Mononuclear cell (primary cell): Measurements from ENCODE around the gene HMX3. TPM values are rescaled to one million over a fixed set of nuclear protein-coding genes. Genes with fewer than 3 reads are reported as not detected.
A peak's percentile ranks its signal among the peaks of the same experiment; 100 is the strongest.

Source experiments
- H3K27me3 ChIP-seq: 2 replicates; pipeline ENCODE4 v1.6.0; 2011; ENCODE audit warnings: low read length, control low read depth; ENCODE audit not compliant: insufficient read depth
- H3K4me1 ChIP-seq: 2 replicates; pipeline ENCODE4 v1.5.1; 2011; ENCODE audit warnings: mild to moderate bottlenecking, low read length, control low read depth; ENCODE audit not compliant: insufficient read depth
- H3K4me3 ChIP-seq: 2 replicates; pipeline ENCODE4 v1.5.1; 2011; ENCODE audit warnings: mild to moderate bottlenecking, low read length, moderate library complexity
- H3K9me3 ChIP-seq: 2 replicates; pipeline ENCODE4 v1.5.1; 2011; ENCODE audit warnings: low read depth, mild to moderate bottlenecking, control low read depth, low read length
- total RNA-seq: library from RNA; depleted of rRNA; stranded (reverse); fragments of >200 nt; gene quantifications from one replicate; pipeline ENCODE4 v1.2.3, GENCODE V29; 2012

The HMX3 gene
- total RNA-seq, 1 donor: not detected

DNA sequence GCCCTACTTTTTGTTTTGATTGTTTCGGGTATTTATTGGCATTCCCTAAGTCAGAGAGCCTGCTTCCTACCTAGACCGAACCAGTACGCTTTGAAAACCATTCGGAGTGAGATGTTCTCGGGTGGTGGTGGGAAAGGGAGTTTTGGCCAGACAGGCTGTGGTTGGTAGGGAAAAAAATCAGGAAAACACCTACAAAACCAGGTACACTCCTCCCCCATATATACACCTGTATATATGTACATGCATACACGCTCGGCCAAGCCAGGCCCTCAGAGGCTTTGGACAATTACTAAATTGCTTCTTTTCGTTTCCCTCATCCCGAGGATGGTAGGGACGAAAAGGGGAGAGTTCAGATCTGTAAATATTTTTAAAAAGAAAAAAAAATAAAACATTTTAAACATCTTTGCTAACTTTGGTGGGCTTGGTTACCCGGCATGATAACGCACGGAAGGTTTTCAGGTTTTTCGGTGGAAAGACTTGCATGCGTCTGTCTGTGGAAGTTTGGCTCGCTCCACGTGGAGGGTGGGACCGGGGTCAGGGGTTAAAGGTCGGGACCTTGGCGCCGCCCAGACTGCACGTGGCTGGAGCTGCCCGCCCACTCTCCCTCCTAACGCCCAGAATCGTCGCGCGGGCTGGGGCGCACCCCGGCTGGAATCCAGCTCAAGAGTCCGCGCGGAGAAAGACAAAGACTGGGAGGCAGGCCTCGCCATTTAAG, 14.7 kb downstream of the HMX3 start:
- Histone ChIP-seq H3K27me3 (peaks cover 76% of the 10 kb centered on the region), H3K4me1 (peaks cover 70% of the 10 kb centered on the region), H3K4me3 (peak overlapping the region; percentile 8), H3K9me3 (no peaks in the 10 kb centered on the region)

DNA sequence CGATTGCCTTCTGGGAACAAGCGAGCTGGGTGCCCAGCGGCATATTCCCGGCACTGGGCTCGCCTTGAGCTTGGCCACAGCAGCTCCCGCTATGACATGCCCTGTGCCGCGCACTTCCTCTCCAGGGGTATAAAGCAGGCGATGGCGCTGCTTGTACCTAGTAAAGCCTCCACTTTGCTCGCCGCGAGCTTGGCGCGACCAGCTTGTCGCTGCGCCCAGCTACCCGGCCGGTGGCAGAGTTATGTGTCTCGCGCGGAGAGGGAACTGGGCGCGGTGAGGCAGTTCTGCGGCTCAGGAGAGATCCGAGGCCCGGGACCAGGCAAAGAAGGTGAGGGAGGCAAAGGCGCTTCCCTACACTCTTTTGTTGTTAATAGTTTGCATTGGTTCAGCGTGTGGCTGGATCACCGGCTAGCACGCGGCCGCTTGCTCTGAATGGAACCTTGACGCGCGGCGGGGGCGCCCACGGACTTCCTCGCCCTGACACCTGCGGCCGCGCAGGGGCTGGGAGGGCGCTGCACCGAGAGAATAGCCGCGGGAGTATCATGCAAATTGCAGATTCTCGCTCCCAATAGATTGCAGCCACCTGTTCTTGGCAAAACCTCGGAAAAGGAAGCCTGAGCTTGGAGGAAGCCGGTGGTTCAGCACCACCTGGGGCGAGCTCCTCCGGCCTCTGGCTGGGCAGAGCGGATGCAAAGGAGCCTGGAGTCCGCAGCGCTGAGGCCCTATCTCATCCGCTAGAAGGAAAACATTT, 15.4 kb downstream of the HMX3 start:
- peaks cover 70% of the 10 kb centered on the region for H3K4me1 ChIP-seq
- H3K27me3 ChIP-seq: peaks cover 68% of the 10 kb centered on the region
- H3K9me3 ChIP-seq: no peaks in the 10 kb centered on the region
- peak overlapping the region; percentile 8 for H3K4me3 ChIP-seq

DNA sequence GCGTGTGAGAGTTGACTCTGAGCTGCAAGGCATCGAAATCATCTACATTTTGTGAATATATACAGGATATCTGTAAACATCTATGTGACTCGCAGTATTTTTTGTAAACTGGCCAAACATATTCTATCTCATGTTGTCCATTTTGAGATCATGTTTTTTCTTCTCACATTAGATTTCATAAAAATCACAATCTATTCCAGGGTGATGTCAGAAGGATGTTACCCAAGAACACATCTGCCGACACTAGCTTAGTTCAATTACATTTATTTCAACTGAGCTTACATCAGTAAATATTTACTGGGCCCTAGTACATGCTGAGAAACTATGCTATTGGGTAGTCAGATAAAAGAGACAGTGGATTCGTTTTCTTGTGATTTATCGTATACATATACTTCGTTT, 16.0 kb downstream of the HMX3 start:
- Histone ChIP-seq H3K4me1 (peaks cover 72% of the 10 kb centered on the region), H3K4me3 (no peak overlapping the region), H3K9me3 (no peaks in the 10 kb centered on the region), H3K27me3 (peaks cover 64% of the 10 kb centered on the region)

DNA sequence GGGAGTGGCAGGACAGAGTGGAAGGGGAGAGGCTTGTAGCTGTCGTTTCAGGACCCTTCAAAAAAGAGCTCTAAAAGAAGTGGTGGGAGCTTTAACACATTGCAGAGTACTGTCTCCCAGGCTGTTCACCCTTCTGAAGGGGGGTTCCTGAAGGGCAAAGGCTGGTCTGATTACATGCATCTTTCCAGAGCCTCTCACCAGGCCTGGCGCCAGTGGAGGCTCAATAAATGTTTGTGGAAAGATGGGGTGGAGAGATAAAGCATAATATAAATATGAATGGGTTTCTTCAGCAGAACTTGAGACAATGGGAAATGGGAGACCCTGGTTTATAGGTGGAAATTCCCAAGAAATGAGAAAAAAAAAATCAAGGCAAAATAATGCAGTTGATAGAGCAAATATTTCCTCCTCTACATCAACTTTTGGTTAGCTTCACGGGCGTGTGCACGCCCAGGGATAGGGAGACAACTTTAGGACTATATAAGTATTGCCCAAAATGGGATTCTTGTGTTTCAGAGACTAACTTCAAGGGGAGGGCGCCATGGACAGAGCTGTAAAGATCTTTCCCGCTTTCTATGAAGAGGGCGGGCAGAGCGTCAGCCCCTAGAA, 17.8 kb downstream of the HMX3 start:
- Histone ChIP-seq H3K4me3 (peak overlapping the region; percentile 96), H3K9me3 (no peaks in the 10 kb centered on the region), H3K27me3 (peaks cover 47% of the 10 kb centered on the region), H3K4me1 (peaks cover 63% of the 10 kb centered on the region)

DNA sequence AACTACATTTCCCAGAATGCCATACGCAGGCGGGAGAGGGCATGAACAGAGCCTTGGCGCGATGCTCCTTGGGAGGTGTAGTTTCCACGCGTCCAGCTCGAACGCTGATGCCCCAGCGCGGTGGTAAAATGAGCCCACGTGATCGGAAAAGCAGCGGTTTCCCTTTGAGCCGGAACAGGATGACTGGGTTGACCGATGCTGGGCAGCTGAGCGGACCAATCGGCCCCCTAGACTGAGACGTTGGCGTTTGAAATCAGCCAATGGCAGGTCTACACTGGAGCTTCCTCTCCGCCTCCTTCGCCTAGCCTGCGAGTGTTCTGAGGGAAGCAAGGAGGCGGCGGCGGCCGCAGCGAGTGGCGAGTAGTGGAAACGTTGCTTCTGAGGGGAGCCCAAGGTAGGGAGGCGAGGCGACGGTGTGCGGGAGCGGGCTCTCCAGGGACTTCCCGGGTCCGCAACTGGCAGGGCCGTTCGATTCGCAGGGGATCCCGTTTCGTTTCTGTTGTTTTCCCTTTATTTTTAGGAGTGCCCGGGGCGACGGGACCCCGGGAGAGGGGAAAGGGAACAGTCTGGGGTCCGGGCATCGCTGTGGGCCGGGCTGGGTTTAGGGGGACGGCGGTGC, 18.4 kb downstream of the HMX3 start, which contains the start of gene BUB3:
TSS of gene BUB3 (plus strand) at position 311 of the 619 bp plus-strand sequence. CDS start 516 bp downstream, outside the sequence.
- Histone ChIP-seq H3K9me3 (no peaks in the 10 kb centered on the region), H3K4me1 (peaks cover 57% of the 10 kb centered on the region), H3K4me3 (peak within 1 kb of the TSS; percentile 96), H3K27me3 (peaks cover 41% of the 10 kb centered on the region)

DNA sequence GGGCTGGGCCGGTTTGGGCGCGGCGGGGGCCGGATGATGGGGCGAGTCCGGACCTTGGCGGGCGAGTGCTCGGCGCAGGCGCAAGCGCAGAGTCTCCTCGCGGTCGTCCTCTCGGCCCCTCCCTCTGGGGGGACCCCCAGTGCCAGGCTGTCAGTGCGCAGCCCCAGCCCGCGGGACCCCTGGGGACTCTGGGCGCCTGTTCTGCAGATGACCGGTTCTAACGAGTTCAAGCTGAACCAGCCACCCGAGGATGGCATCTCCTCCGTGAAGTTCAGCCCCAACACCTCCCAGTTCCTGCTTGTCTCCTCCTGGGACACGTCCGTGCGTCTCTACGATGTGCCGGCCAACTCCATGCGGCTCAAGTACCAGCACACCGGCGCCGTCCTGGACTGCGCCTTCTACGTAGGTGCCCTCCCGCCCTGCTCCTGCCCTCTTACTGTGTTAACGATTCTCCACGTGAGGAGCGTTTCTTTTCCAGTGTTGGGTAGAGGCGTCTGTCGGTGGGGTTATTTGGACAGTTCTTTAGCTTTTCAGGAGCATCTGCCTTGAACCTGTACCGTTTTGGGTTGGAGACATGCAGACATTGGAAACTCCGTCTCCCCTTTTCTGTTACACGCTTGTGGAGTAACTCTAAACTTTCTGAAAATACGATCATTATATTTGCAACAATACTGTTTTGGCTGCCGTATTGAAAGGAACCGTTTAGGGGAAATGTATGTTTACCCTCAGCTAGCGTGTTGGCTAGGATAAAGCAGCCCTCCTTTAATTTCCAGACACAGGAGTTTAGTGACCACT, 19.1 kb downstream of the HMX3 start:
- Histone ChIP-seq H3K4me1 (peaks cover 50% of the 10 kb centered on the region), H3K27me3 (peaks cover 34% of the 10 kb centered on the region), H3K4me3 (peak overlapping the region; percentile 96), H3K9me3 (no peaks in the 10 kb centered on the region)

DNA sequence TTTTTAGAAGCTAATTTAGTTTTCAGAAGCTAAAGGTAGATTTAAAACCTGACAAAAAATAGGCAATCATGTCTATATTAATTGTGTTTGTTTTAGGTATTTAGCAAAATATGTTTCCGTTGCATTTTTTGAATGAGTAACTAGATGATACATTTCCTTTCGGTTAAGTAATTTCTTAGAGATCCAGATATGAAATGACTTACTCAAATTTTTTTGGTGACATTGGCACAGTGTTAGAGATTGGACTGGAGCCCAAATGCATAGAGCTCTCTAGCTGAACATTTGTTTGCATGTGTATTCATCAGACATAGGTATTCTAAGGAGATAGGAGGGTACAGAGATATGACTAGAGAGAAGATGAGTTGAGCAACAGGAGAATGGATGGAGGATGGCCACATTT, 20.3 kb downstream of the HMX3 start:
- H3K27me3 ChIP-seq: peaks cover 22% of the 10 kb centered on the region
- H3K4me1 ChIP-seq: peaks cover 46% of the 10 kb centered on the region
- H3K4me3 ChIP-seq: no peak overlapping the region
- H3K9me3 ChIP-seq: no peaks in the 10 kb centered on the region

DNA sequence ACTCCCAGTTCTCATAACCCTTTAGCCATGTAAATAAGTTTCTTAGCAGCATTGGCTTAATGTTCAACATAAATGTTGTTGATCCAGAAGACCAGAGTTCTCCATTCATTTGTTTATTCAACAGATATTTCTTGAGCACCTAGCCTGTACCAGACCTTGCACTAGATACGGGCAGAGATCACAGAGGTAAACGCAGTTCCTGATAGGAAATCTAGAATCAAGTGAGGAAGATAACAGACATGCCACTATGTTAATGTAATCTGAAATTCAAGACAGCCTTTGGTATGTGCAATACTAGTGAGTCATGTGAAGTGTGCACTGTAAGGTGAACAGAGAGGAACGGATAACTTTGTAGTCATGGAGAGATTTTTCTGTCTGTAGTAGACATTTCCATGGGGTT, 21.4 kb downstream of the HMX3 start:
- no peaks in the 10 kb centered on the region for H3K9me3 ChIP-seq
- peaks cover 11% of the 10 kb centered on the region for H3K27me3 ChIP-seq
- H3K4me3 ChIP-seq: no peak overlapping the region
- peaks cover 41% of the 10 kb centered on the region for H3K4me1 ChIP-seq

DNA sequence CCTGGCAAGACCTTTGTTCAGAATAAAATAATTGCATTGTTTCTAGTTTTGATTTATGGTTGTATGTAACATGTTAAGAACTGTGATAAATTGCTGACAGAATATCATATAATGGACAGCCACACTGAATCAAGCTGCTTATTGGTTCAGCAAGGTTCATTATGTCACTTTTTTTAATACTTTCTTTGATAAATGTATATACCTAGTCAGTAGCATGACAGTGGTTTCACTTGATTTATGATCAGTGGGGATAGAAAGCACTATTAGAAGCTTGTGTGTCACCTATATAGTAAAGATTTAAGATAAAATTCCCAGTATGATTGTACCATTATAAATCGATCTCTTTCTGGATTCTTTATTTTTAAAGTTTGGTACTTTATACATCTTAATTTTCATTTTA, 22.9 kb downstream of the HMX3 start:
- Histone ChIP-seq H3K9me3 (no peaks in the 10 kb centered on the region), H3K4me3 (no peak overlapping the region), H3K4me1 (peaks cover 36% of the 10 kb centered on the region), H3K27me3 (no peaks in the 10 kb centered on the region)

DNA sequence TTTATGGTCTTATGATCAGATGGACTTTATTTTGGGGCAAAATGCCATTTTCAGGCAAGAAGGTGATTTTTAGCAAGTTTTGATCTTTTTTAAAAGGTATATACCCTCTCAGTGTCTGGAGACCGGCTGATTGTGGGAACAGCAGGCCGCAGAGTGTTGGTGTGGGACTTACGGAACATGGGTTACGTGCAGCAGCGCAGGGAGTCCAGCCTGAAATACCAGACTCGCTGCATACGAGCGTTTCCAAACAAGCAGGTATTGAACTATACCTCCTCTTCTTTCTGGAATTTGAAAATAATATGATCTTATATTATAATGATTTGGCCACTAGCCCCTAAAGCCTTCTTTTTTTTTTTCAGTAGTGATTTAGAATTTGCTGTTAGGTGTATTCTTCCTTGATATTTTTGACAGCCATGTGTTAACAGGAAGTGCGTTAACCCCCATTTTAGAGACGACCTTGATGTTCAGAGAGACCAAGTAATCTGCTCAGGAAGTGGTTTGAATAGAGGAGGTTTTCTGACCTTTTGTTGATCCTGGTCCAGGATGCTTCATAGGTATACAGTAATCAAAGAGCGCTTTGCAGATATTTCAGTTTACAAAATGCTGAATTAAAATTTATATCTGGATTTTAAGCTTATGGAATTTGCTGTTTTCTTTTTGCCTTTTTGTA, 24.7 kb downstream of the HMX3 start:
- H3K4me3 ChIP-seq: no peak overlapping the region
- H3K4me1 ChIP-seq: peaks cover 27% of the 10 kb centered on the region
- H3K27me3 ChIP-seq: no peaks in the 10 kb centered on the region
- H3K9me3 ChIP-seq: no peaks in the 10 kb centered on the region

DNA sequence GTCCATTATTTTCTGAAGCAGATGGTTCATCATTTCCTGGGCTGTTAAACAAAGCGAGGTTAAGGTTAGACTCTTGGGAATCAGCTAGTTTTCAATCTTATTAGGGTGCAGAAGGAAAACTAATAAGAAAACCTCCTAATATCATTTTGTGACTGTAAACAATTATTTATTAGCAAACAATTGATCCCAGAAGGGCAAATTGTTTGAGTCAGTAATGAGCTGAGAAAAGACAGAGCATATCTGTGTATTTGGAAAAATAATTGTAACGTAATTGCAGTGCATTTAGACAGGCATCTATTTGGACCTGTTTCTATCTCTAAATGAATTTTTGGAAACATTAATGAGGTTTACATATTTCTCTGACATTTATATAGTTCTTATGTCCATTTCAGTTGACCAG, 28.5 kb downstream of the HMX3 start:
- no peak overlapping the region for H3K4me3 ChIP-seq
- no peaks in the 10 kb centered on the region for H3K9me3 ChIP-seq
- peaks cover 9% of the 10 kb centered on the region for H3K4me1 ChIP-seq
- H3K27me3 ChIP-seq: no peaks in the 10 kb centered on the region

DNA sequence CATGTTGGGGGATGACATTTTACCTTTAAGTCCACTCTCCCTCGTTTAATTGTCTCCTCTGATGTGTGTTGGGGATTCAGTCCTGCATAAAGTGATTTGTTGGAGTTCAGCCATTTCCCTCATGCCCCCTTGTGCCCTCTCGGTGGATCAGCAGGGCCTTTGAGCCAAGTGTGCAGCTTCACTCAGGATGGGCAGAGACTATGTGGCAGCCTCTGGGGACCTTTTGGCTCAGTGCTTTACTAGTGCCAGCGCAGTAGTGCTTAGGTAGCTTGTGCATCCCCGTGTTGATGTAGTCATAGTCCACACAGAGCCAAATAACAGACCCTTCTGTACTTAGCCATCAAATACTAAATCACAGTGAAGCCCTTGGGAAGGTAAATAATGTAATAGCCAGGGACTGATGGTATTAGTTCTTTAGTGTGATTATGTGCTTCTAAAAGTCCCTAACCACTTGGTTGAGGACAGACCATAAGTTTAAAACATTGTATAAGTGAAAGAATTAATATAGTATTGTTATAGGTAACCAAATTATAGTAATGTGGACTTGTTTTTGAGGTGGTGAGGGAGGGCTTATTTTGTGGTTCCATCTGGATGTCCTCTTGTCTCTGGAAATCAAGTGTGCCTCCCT, 29.8 kb downstream of the HMX3 start:
- Histone ChIP-seq H3K4me3 (no peak overlapping the region), H3K27me3 (no peaks in the 10 kb centered on the region), H3K9me3 (no peaks in the 10 kb centered on the region), H3K4me1 (peaks cover 4% of the 10 kb centered on the region)

DNA sequence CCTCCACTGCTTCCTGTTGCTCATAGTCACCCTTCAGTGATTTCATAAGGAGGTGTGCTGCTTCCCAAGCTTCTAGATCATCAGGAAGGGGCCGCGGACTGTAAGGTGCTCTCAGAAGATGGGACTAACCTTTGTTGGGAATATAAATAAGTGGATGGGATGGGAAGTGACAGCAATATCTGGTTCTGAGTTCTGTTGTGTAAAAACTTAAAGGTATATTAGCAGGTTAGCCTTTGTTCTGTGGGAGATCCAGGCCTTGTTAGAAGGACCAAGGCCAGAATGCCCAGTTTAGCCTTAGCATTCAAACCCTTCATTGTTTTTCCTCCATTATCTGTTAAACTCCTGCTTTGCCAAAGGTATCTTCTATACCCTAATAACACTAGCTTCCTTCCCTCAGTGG, 30.8 kb downstream of the HMX3 start:
- Histone ChIP-seq H3K27me3 (no peaks in the 10 kb centered on the region), H3K9me3 (no peaks in the 10 kb centered on the region), H3K4me3 (no peak overlapping the region), H3K4me1 (no peaks in the 10 kb centered on the region)

DNA sequence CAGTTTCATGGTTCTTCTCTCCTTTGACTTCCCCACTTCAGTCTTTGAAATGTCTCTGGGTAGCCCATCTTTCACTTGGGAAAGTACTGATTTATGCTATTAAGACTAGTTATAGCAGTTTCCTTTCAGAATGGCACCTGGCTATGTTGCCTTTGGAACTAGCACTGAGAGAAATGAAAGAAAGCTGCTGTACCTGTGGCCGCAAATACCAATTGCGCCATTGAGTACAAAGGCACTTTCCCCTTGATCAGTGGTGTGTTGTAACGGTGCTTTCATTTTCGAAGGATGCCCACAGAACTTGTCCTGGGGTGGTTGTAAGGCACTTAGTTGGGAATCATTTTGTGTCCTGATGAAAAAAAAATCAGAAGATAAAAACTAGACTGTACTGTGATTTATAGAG, 35.2 kb downstream of the HMX3 start:
- Histone ChIP-seq H3K4me3 (no peak overlapping the region), H3K9me3 (no peaks in the 10 kb centered on the region), H3K4me1 (no peaks in the 10 kb centered on the region), H3K27me3 (no peaks in the 10 kb centered on the region)
